ENCODE measurements around the gene MAP3K7. TPM values are rescaled to one million over a fixed set of nuclear protein-coding genes. Genes with fewer than 3 reads are reported as not detected.

The MAP3K7 gene
- total and polyA plus RNA-seq, 11 donors: 9.6 to 26.1 (median 18.0) TPM

DNA sequence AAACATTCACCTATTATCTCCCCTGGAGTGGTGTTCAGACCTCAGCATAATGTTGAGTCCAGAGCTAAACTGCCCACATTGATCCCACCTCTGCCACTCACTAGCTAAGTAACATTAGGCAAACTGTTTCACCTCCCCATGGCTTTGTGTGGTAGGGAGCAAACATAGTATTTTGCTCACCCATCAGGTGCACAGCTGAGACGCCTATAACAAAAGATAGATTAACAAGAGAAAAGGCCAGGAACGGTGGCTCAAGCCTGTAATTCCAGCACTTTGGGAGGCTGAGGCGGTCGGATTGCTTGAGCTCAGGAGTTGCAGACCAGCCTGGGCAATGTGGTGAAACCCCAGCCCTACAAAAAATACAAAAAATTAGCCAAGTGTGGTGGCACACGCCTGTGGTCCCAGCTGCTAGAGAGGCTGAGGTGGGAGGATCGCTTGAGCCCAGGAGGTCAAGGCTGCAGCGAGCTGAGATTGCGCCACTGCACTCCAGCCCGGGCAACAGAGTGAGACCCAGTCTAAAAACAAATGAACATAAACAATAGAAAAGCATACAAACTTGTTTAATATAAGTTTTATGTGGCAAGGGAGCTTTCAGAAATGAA lies 91.6 kb downstream of the MAP3K7 start:
- intact Hi-C loops (cut with DNase I): no loop called here
- Histone ChIP-seq H3K36me3 (no peaks in the 10 kb centered on the region), H3K4me3 (no peak overlapping the region), H3K27ac (no peak overlapping the region), H3K9me3 (no peaks in the 10 kb centered on the region), H3K4me1 (peaks cover 0 to 8% (median 0%) of the 10 kb centered on the region in 12 donors), H3K27me3 (no peaks in the 10 kb centered on the region)
- TF ChIP-seq POLR2A (IDR thresholded peaks at IDR 0.05): no peak
- no peak for TF ChIP-seq CTCF (IDR thresholded peaks at IDR 0.05)
- ATAC-seq (no peak), DNase-seq (no peak)
- 87 to 91% (median 90%) methylated on average over 9 of the region's 9 CpGs for WGBS, 4 donors

- Histone ChIP-seq H3K27ac (no peak overlapping the region), H3K36me3 (no peaks in the 10 kb centered on the region), H3K9me3 (no peaks in the 10 kb centered on the region), H3K4me1 (peaks cover 0 to 8% (median 0%) of the 10 kb centered on the region in 12 donors), H3K4me3 (no peak overlapping the region), H3K27me3 (no peaks in the 10 kb centered on the region)
- no peak for ATAC-seq
- intact Hi-C loops (cut with DNase I): no loop called here
- no peak for DNase-seq
- TF ChIP-seq CTCF (IDR thresholded peaks at IDR 0.05) (no peak), POLR2A (IDR thresholded peaks at IDR 0.05) (no peak)
- WGBS, 4 donors: 69 to 73% (median 71%) methylated on average over 7 of the region's 7 CpGs
These were observed 92.6 kb downstream of the MAP3K7 start for GRCh38 chr6:90494067-90494780.

- Histone ChIP-seq H3K27me3 (no peaks in the 10 kb centered on the region), H3K36me3 (no peaks in the 10 kb centered on the region), H3K9me3 (no peaks in the 10 kb centered on the region), H3K4me1 (peaks cover 0 to 8% (median 0%) of the 10 kb centered on the region in 12 donors), H3K4me3 (no peak overlapping the region), H3K27ac (no peak overlapping the region)
- no peak for DNase-seq
- peak in 2 of 4 donors; percentile 29 to 36 for ATAC-seq
- intact Hi-C loops (cut with DNase I): no loop called here
- 53 to 71% (median 57%) methylated on average over 2 of the region's 2 CpGs for WGBS, 4 donors
- TF ChIP-seq CTCF (IDR thresholded peaks at IDR 0.05): no peak
- TF ChIP-seq POLR2A (IDR thresholded peaks at IDR 0.05): no peak
These were observed 93.5 kb downstream of the MAP3K7 start for GRCh38 chr6:90493332-90493731.

GRCh38 chr6:90492798-90493197 lies 94.1 kb downstream of the MAP3K7 start:
- no peaks in the 10 kb centered on the region for H3K27me3 ChIP-seq
- DNase-seq (no peak), ATAC-seq (no peak)
- 86 to 93% (median 91%) methylated on average over 6 of the region's 6 CpGs for WGBS, 4 donors
- TF ChIP-seq POLR2A (IDR thresholded peaks at IDR 0.05) (no peak), CTCF (IDR thresholded peaks at IDR 0.05) (no peak)
- no peak overlapping the region for H3K4me3 ChIP-seq
- H3K9me3 ChIP-seq: no peaks in the 10 kb centered on the region
- H3K36me3 ChIP-seq: no peaks in the 10 kb centered on the region
- no peak overlapping the region for H3K27ac ChIP-seq
- intact Hi-C loops (cut with DNase I): no loop called here
- peaks cover 0 to 8% (median 0%) of the 10 kb centered on the region in 12 donors for H3K4me1 ChIP-seq
